Activated gamma-delta T cell treated with anti-CD3 and anti-CD28 coated beads, Interleukin-2, amount 50 U/mL, for 16 hours (primary cell): ENCODE data around the gene FHIP1A.

Experiments
- DNase-seq: peaks from one replicate; pipeline ENCODE4 v3.0.0-alpha.2; 2020; ENCODE audit warnings: low read depth

FHIP1A gene

DNA sequence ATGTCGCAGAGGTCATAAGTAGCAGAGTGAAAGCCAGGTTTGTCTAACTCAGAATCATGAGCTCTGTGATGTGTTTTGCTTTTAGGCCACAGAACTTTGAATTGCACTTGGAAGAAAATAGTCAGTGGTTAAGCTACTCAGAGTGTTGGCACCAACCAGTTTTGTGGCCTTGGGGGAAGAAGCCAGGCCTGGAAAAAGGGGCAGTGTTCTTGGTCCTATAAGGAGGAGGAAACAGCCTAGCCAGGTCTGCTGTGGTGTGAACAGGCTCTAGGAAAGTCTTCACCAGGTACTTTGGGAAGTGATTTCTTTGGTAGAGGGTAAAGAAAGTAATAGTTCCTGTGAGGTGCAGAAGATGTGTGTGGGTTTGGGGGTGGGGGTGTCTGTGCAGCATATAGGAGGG, 49.2 kb downstream of the FHIP1A start:
- no peak for DNase-seq
